HepG2 (cell line): ENCODE measurements around the gene KLHDC7A. TPM values are rescaled to one million over a fixed set of nuclear protein-coding genes. Genes with fewer than 3 reads are reported as not detected.

ENCODE experiments used
- ATAC-seq: fragments of 200-7000 bp; cut with Tn5 transposase; 3 replicates; pipeline ENCODE4 v1.9.1; 2020; ENCODE audit warnings: mild to moderate bottlenecking, moderate library complexity
- BruUV-seq: library from RNA; stranded (reverse); fragments of 400-500 nt; replicated peaks from 2 replicates; lab custom pipeline; 2021; lab: Mats Ljungman, UMichigan
- CTCF ChIA-PET: fragments of 300-600 bp; formaldehyde crosslinking; extraction: SDS; loops from one replicate; lab custom pipeline; 2021; ENCODE audit warnings: low total read pairs, inconsistent platforms, low intra/inter-chr PET ratio; lab: Yijun Ruan, JAX
- POLR2A ChIA-PET: fragments of 350-600 bp; sonication (Branson Sonifier 250); formaldehyde crosslinking; loops from one replicate; lab custom pipeline; 2020; ENCODE audit warnings: antibody characterized with exemption, inconsistent platforms; lab: Yijun Ruan, JAX
- DNase-seq: peaks from one replicate; pipeline ENCODE4 v3.0.0-alpha.2; 2015; ENCODE audit warnings: low spot score
- FAIRE-seq: peaks from 3 replicates; lab custom pipeline; 2011; peaks lifted over from hg19 to GRCh38; lab: Jason Lieb, UNC
- H2AFZ ChIP-seq: one replicate; pipeline ENCODE4 v1.6.1; 2011; ENCODE audit warnings: low read length, inconsistent platforms
- H3K27ac ChIP-seq: fragments of 300-600 bp; 3 replicates; pipeline ENCODE4 v1.8.0; 2011; ENCODE audit warnings: mixed run types, mild to moderate bottlenecking, mixed read lengths, low read length, inconsistent platforms; ENCODE audit not compliant: insufficient read depth; ENCODE audit errors: extremely low read length
- H3K27me3 ChIP-seq, 2 experiments: fragments of 200-600 bp in 1 of 2; 2 replicates in 1 of 2; 3 replicates in 1 of 2; pipeline versions ENCODE4 v1.6.0 to v1.8.0; 2011; ENCODE audit warnings: low read length in 2 of 2, mild to moderate bottlenecking in 2 of 2, moderate library complexity in 2 of 2, inconsistent platforms in 1 of 2; ENCODE audit not compliant: insufficient read depth in 2 of 2, control insufficient read depth in 1 of 2
- H3K36me3 ChIP-seq, 2 experiments: fragments of 200-600 bp in 1 of 2; replicated peaks in 1 of 2; 2 replicates in 1 of 2; 3 replicates in 1 of 2; pipeline versions ENCODE4 v1.5.1 to v1.8.0; 2011; ENCODE audit warnings: low read length in 2 of 2, inconsistent platforms in 1 of 2; ENCODE audit not compliant: insufficient read depth in 2 of 2, control insufficient read depth in 1 of 2
- H3K4me1 ChIP-seq: 2 replicates; pipeline ENCODE4 v1.5.1; 2012; ENCODE audit warnings: low read length, inconsistent platforms; ENCODE audit not compliant: insufficient read depth
- H3K4me2 ChIP-seq: 2 replicates; pipeline ENCODE4 v1.6.0; 2011; ENCODE audit warnings: low read depth, low read length, inconsistent platforms
- H3K4me3 ChIP-seq, 3 experiments: fragments of 200-600 bp in 1 of 3; sonication (generic), shearing (Covaris generic) in 1 of 3; replicated peaks in 1 of 3; 2 replicates each; pipeline ENCODE4 v1.5.1; 2011 to 2016; ENCODE audit warnings: low read length in 3 of 3, inconsistent platforms in 2 of 3, low read depth in 2 of 3, mild to moderate bottlenecking in 2 of 3, control low read depth in 1 of 3, mixed read lengths in 1 of 3; ENCODE audit not compliant: insufficient read depth in 1 of 3
- H3K79me2 ChIP-seq: one replicate; pipeline ENCODE4 v1.6.1; 2011; ENCODE audit warnings: low read length, inconsistent platforms; ENCODE audit not compliant: insufficient read depth
- H3K9ac ChIP-seq: 2 replicates; pipeline ENCODE4 v1.6.0; 2011; ENCODE audit warnings: mild to moderate bottlenecking, low read depth, low read length, inconsistent platforms; ENCODE audit not compliant: insufficient read depth
- H3K9me3 ChIP-seq: 2 replicates; pipeline ENCODE4 v1.5.1; 2012; ENCODE audit warnings: mild to moderate bottlenecking, low read length
- H4K20me1 ChIP-seq: 2 replicates; pipeline ENCODE4 v1.6.0; 2011; ENCODE audit warnings: inconsistent platforms, mild to moderate bottlenecking, low read length, moderate library complexity; ENCODE audit not compliant: insufficient read depth
- ATF4 ChIP-seq, 2 experiments: fragments of 450-650 bp in 1 of 2; sonication (generic) in 1 of 2; formaldehyde crosslinking; IDR thresholded peaks; 2 replicates each; pipeline versions ENCODE4 v1.5.0 to v1.8.0; 2020 to 2022; ENCODE audit warnings: mild to moderate bottlenecking in 1 of 2, missing genetic modification reagents in 1 of 2
- EP300 ChIP-seq, 3 experiments: sonication (generic) in 1 of 3; formaldehyde crosslinking in 1 of 3; IDR thresholded peaks; 2 replicates each; pipeline versions ENCODE4 v1.5.1 to v1.6.1; 2011 to 2020; ENCODE audit warnings: low read depth in 2 of 3, low read length in 2 of 3, borderline replicate concordance in 1 of 3, improper control_type of control experiment in 1 of 3, mild to moderate bottlenecking in 1 of 3, missing genetic modification reagents in 1 of 3, moderate library complexity in 1 of 3
- HNF4A ChIP-seq: sonication (generic); formaldehyde crosslinking; IDR thresholded peaks from 2 replicates; pipeline ENCODE4 v1.4.0; 2020; ENCODE audit warnings: missing genetic modification reagents
- PTBP1 ChIP-seq: fragments of 200-400 bp; formaldehyde crosslinking; IDR thresholded peaks from 2 replicates; pipeline ENCODE4 v1.6.1; 2018; ENCODE audit warnings: low read length, low read depth; ENCODE audit not compliant: poor library complexity, severe bottlenecking
- SAFB2 ChIP-seq: sonication (generic); formaldehyde crosslinking; IDR thresholded peaks from 2 replicates; pipeline ENCODE4 v1.5.1; 2020; ENCODE audit warnings: missing genetic modification reagents, low read depth, mild to moderate bottlenecking, borderline replicate concordance
- SPEN ChIP-seq: sonication (generic); formaldehyde crosslinking; IDR thresholded peaks from 2 replicates; pipeline ENCODE4 v1.5.1; 2020; ENCODE audit warnings: low read depth, mild to moderate bottlenecking, missing genetic modification reagents
- STAT5B ChIP-seq: sonication (generic); formaldehyde crosslinking; IDR thresholded peaks from 2 replicates; pipeline ENCODE4 v1.4.0; 2020; ENCODE audit warnings: missing genetic modification reagents
- TCF7L2 ChIP-seq: IDR thresholded peaks from 2 replicates; pipeline ENCODE4 v1.6.1; 2011; ENCODE audit warnings: mild to moderate bottlenecking, low read depth, low read length, moderate library complexity
- ZBTB7B ChIP-seq: sonication (generic); formaldehyde crosslinking; IDR thresholded peaks from 2 replicates; pipeline ENCODE4 v1.4.0; 2020; ENCODE audit warnings: missing genetic modification reagents
- WGBS: methylation state at CpG from one replicate; pipeline ENCODE4 v1.1.6; 2017; ENCODE audit warnings: low lambda C conversion rate; 5-methylcytosine and 5-hydroxymethylcytosine counted together
- in situ Hi-C: cut with HindIII; loops from 2 replicates; pipeline ENCODE4 v1.10.0; 2017; ENCODE audit warnings: low pct_unique_long_range_greater_than_20kb; ENCODE audit not compliant: extremely low pct_ligation_motif_present
- intact Hi-C: fragments of 100-400 bp; cut with micrococcal nuclease; formaldehyde crosslinking; loops from one replicate; pipeline ENCODE4 v1.10.0; 2022; ENCODE audit not compliant: unreplicated experiment
- polyA plus RNA-seq, 8 experiments: library from polyadenylated mRNA; depleted of rRNA in 3 of 8; stranded (reverse) in 7 of 8; unstranded in 1 of 8; fragments of >200 nt; fragmentation: Illumina TruSeq in 4 of 8; extraction: Trizol in 4 of 8; gene quantifications; 2 replicates each; pipeline versions ENCODE4 v1.2.1 to v1.2.3, GENCODE V29; 2011 to 2016; ENCODE audit warnings: low read depth in 4 of 8, missing spikeins in 1 of 8, mixed read lengths in 1 of 8; ENCODE audit not compliant: insufficient read depth in 1 of 8
- total RNA-seq, 5 experiments: library from RNA; depleted of rRNA; stranded (reverse); fragments of >200 nt; fragmentation: Illumina TruSeq; extraction: Trizol; gene quantifications; 2 replicates each; pipeline ENCODE4 v1.2.3, GENCODE V29; 2016; ENCODE audit warnings: low read depth in 1 of 5

The KLHDC7A gene
- total and polyA plus RNA-seq, 2 of the 13 experiments (the other 11 are each of a cell fraction or from before 2014, with no cell fraction given): 0.15 to 1.8 TPM

- WGBS: 49% methylated on average over 5 of the region's 5 CpGs
- no peaks in the 10 kb centered on the region for H3K9me3 ChIP-seq
- no peak for ATAC-seq
- no peak for DNase-seq
- H3K4me3 ChIP-seq: no peak overlapping the region
- intact Hi-C loops (no loop called here), in situ Hi-C loops (no loop called here)
- no peaks in the 10 kb centered on the region for H4K20me1 ChIP-seq
- ChIA-PET POLR2A (no interaction called here), CTCF (no interaction called here)
- H3K4me2 ChIP-seq: no peak overlapping the region
- H3K4me1 ChIP-seq: no peaks in the 10 kb centered on the region
- TF ChIP-seq EP300 (IDR thresholded peaks at IDR 0.05; ENCODE audit: low read depth in 2 of 2, low read length in 2 of 2) (no peak), EP300 (CRISPR knock-in tag; IDR thresholded peaks at IDR 0.05; ENCODE audit: borderline replicate concordance) (no peak), SAFB2 (CRISPR knock-in tag) (no peak), STAT5B (no peak)
- H3K9ac ChIP-seq: no peak overlapping the region
- H3K36me3 ChIP-seq: no peaks in the 10 kb centered on the region
- no peaks in the 10 kb centered on the region for H3K79me2 ChIP-seq
- peaks cover 0 to 3% of the 10 kb centered on the region in 2 experiments; a peak in 1 of 5 replicates for H3K27me3 ChIP-seq
- BruUV-seq: no TSS peak
- H3K27ac ChIP-seq: no peak overlapping the region
- no peak for FAIRE-seq
- no peak overlapping the region for H2AFZ ChIP-seq
Measured at GRCh38 chr1:18527921-18528320, 47.2 kb downstream of the KLHDC7A start.

GRCh38 chr1:18528616-18529015, 47.9 kb downstream of the KLHDC7A start:
- CTCF ChIA-PET: no interaction called here
- WGBS: 14% methylated on average over 2 of the region's 2 CpGs

More at GRCh38 chr1:18528616-18529015, 47.9 kb downstream of the KLHDC7A start:
- H3K27ac ChIP-seq: no peak overlapping the region
- DNase-seq (no peak), FAIRE-seq (no peak), ATAC-seq (no peak)
- H3K4me3 ChIP-seq: no peak overlapping the region
- no peaks in the 10 kb centered on the region for H3K4me1 ChIP-seq
- H4K20me1 ChIP-seq: no peaks in the 10 kb centered on the region
- H3K36me3 ChIP-seq: no peaks in the 10 kb centered on the region
- BruUV-seq: no TSS peak
- in situ Hi-C loops (no loop called here), intact Hi-C loops (no loop called here)
- H3K4me2 ChIP-seq: no peak overlapping the region
- no peaks in the 10 kb centered on the region for H3K9me3 ChIP-seq
- TF ChIP-seq HNF4A (CRISPR knock-in tag): no peak
- TF ChIP-seq ZBTB7B (CRISPR knock-in tag): no peak
- no peak for TF ChIP-seq PTBP1
- no peak for TF ChIP-seq SPEN (CRISPR knock-in tag)
- no peak for TF ChIP-seq TCF7L2
- no peak for TF ChIP-seq ATF4 (CRISPR knock-in tag; IDR thresholded peaks at IDR 0.05)
- no peak overlapping the region for H3K9ac ChIP-seq
- POLR2A ChIA-PET: no interaction called here
- peaks cover 0 to 3% of the 10 kb centered on the region in 2 experiments; a peak in 1 of 5 replicates for H3K27me3 ChIP-seq
- H2AFZ ChIP-seq: no peak overlapping the region
- H3K79me2 ChIP-seq: no peaks in the 10 kb centered on the region
